Stimulated activated CD8-positive, alpha-beta memory T cell treated with anti-CD3 and anti-CD28 coated beads, Interleukin-12 subunit alpha, Interleukin-12 subunit beta, amount 100 ng/mL, for 4 hours (primary cell): Measurements from ENCODE around the gene ZNF664.

Experiments
- DNase-seq: peaks from one replicate; pipeline ENCODE4 v3.0.0-alpha.2; 2020; ENCODE audit warnings: low read depth

ZNF664 gene

GRCh38 chr12:124034297-124034696 is 61.3 kb downstream of the ZNF664 start:
- DNase-seq = no peak

DNA sequence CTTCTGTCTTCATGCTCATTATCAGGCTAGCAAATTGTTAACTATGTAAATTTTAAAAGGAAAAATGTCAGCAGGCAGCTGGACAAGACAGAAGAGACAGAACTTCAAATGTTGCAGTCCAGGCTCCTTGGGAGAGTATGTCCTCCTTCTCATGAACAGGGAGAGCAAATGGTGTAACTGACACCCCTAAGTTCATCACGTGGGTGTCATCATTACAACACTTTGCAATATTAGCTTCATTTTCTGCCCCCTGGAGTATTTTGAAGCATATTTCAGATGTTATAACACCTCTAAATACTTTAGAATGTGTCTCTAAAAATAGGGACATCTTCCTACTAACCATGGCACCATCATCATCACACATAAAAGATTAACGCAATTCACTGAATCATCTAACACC is 62.1 kb downstream of the ZNF664 start:
- DNase-seq = no peak

- DNase-seq = no peak
Observed at GRCh38 chr12:124036171-124036598, 63.2 kb downstream of the ZNF664 start.

- no peak for DNase-seq
Observed at GRCh38 chr12:124036657-124037109, 63.7 kb downstream of the ZNF664 start.

GRCh38 chr12:124037331-124037730 is 64.3 kb downstream of the ZNF664 start:
- DNase-seq = no peak

DNA sequence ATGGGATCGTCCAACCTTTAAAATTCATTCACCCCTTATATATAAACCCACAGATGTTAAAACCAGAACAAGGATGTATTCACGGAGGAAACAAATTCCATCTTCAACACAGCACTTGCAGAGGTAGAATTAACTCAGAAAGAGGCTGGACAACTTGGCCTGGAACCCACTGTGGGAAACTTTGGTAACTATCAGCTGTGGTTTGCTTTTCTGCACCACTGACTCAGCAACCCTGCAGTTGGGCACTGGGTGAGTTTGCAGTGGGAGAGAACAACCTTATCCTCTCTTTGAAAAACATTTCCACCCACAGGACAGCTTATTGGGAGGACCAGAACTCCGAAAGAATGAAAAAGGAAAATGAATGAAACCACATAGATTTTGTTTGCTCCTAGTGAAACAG is 66.3 kb downstream of the ZNF664 start:
- no peak for DNase-seq

GRCh38 chr12:124040291-124040690 is 67.3 kb downstream of the ZNF664 start:
- DNase-seq = no peak

GRCh38 chr12:124040737-124041136 is 67.7 kb downstream of the ZNF664 start:
- DNase-seq = no peak

- DNase-seq = no peak
Observed at GRCh38 chr12:124041907-124042306, 68.9 kb downstream of the ZNF664 start.

- no peak for DNase-seq
Observed at GRCh38 chr12:124044021-124044420, 71.0 kb downstream of the ZNF664 start.

GRCh38 chr12:124044809-124045321 is 71.8 kb downstream of the ZNF664 start:
- no peak for DNase-seq

DNA sequence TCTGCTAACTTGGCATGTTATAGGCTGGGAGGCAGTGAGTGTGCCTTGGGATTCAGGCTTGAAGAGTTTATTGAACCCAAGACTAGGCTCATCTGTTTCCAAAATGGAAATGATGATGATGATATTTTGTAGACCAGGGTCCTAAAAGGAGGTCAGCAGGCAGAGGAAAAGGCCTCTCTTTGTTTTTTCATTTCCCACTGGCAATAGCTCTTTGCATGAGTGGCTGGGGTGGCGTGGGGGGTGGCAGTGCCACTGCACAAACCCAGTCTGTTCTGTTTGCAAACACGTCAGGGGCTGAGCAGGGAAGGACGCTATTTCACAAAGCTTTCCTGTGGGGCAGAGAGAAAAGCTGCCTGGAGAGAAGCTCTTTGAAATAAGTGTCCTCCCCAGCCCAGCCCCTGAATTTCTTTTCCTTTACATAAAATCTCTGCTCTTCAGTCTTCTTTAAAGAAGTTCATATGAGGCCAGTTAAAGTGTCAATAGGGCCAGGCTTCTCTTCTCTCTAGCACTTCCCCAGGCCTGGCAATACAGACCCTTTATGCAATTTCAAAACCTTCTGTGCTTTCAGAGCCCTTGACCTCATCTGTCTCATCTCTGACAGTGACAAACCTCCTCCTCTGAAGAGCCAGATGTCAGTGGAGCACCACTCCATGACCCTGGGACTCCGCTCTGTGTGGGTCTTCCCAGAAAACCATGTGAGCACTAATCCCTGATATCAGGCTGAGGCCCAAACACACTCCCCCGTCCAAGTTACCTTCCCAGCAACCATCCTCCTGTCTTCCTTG is 72.8 kb downstream of the ZNF664 start:
- no peak for DNase-seq

GRCh38 chr12:124046456-124046740 is 73.4 kb downstream of the ZNF664 start:
- DNase-seq = no peak

- no peak for DNase-seq
Observed at GRCh38 chr12:124047045-124047566, 74.1 kb downstream of the ZNF664 start.

GRCh38 chr12:124049451-124050094 is 76.6 kb downstream of the ZNF664 start:
- DNase-seq = no peak

- no peak for DNase-seq
Observed at GRCh38 chr12:124053851-124054250, 80.8 kb downstream of the ZNF664 start.

DNA sequence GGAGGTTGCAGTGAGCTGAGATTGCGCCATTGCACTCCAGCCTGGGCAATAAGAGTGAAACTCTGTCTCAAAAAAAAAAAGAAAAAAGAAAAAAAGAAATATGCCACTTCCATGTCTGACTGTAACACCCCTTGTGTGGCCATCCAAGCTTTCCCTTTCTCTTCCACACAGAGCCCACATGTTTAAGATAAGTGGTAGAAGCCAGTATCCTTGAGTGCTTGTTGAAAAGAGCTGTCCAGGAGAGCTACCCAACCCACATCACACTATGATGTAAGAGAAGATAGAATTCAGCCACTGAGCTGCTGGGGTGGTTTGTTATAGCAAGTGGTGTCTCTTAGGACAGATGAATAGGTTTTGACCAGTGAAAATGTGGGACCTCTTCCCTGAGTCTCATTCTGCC is 82.1 kb downstream of the ZNF664 start:
- no peak for DNase-seq

DNA sequence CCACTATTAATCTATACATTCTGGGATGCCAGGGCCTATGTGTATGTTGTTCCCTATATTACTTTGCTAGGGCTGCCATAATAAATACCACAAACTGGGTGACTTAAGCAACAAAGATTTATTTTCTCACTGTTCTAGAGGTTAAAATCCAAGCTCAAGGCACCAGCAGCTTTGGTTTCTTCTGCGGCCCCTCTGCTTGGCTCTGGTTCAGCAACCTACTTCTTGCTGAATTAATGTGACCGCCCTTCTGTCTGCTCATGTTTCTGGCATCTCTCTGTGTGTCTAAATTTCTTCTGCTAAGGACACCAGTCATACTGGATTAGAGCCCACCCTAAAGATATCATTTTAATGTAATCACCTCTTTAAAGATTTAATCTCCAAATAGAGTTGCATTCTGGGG is 84.7 kb downstream of the ZNF664 start:
- no peak for DNase-seq

GRCh38 chr12:124059752-124060151 is 86.7 kb downstream of the ZNF664 start:
- no peak for DNase-seq
